Sigmoid colon (tissue), 7 donors: ENCODE measurements around the gene DTNA. TPM values are rescaled to one million over a fixed set of nuclear protein-coding genes. Genes with fewer than 3 reads are reported as not detected.
A peak's percentile ranks its signal among the peaks of the same experiment; 100 is the strongest.
"Not testable (repeated sequence)": the region's sequence is repeated elsewhere in the genome, so short reads cannot be mapped to it uniquely, and the experiment has no call there.

Experiments
- DNase-seq: peaks from one replicate; pipeline ENCODE4 v3.0.0-alpha.2; 2019
- H3K27ac ChIP-seq, 4 donors: fragments of 200-600 bp; sonication (generic); one replicate each; pipeline ENCODE4 v1.5.1; 2016 to 2019; ENCODE audit warnings: mild to moderate bottlenecking in 1 of 4
- H3K27me3 ChIP-seq, 3 donors: fragments of 200-600 bp; sonication (generic); one replicate each; pipeline ENCODE4 v1.5.1; 2019; ENCODE audit warnings: mild to moderate bottlenecking in 1 of 3
- H3K36me3 ChIP-seq, 4 donors: fragments of 200-600 bp; sonication (generic); one replicate each; pipeline ENCODE4 v1.5.1; 2016 to 2019
- H3K4me1 ChIP-seq, 4 donors: fragments of 200-600 bp; sonication (generic); one replicate each; pipeline ENCODE4 v1.5.1; 2017 to 2019
- H3K4me3 ChIP-seq, 4 donors: fragments of 200-600 bp; sonication (generic); one replicate each; pipeline ENCODE4 v1.5.1; 2017 to 2019; ENCODE audit warnings: mild to moderate bottlenecking in 2 of 4, moderate library complexity in 1 of 4
- H3K9me3 ChIP-seq, 4 donors: fragments of 200-600 bp in 3 of 4; sonication (generic) in 3 of 4; one replicate each; pipeline versions ENCODE4 v1.5.1 to v1.6.1; 2013 to 2019
- CTCF ChIP-seq, 4 experiments: fragments of 450-650 bp in 3 of 4; fragments of 200-600 bp in 1 of 4; IDR thresholded peaks; one replicate each; pipeline ENCODE4 v1.5.1; 2016 to 2019; ENCODE audit warnings: antibody characterized with exemption in 4 of 4, mild to moderate bottlenecking in 3 of 4, moderate library complexity in 2 of 4
- EP300 ChIP-seq, 4 donors: sonication (generic); formaldehyde crosslinking; IDR thresholded peaks; one replicate each; pipeline ENCODE4 v1.6.1; 2017; ENCODE audit warnings: antibody characterized with exemption in 4 of 4
- POLR2A ChIP-seq, 2 donors: fragments of 450-650 bp; IDR thresholded peaks; one replicate each; pipeline ENCODE4 v1.6.1; 2016; ENCODE audit warnings: antibody characterized with exemption in 2 of 2, mild to moderate bottlenecking in 2 of 2, moderate library complexity in 2 of 2
- POLR2AphosphoS5 ChIP-seq, 4 donors: sonication (generic); formaldehyde crosslinking; IDR thresholded peaks; one replicate each; pipeline ENCODE4 v1.6.1; 2017; ENCODE audit warnings: antibody characterized with exemption in 4 of 4
- WGBS, 2 donors: extraction: QIAGEN DNeasy Blood & Tissue Kit; methylation state at CpG; one replicate each; pipeline ENCODE4 v1.1.7; 2013; 5-methylcytosine and 5-hydroxymethylcytosine counted together
- intact Hi-C: fragments of 100-400 bp; cut with DNase I; formaldehyde crosslinking; loops from one replicate; pipeline ENCODE4 v1.15.1; 2023
- polyA plus RNA-seq, 3 donors: library from polyadenylated mRNA; stranded (reverse); fragments of 200-250 nt; gene quantifications; one replicate each; pipeline ENCODE4 v1.2.3, GENCODE V29; 2013
- total RNA-seq, 4 donors: library from RNA; depleted of rRNA; stranded (reverse); fragments of >200 nt; gene quantifications; one replicate each; pipeline ENCODE4 v1.1.0, GENCODE V29; 2016
- donor health status: healthy with polysubstance abuse.
- donor health status: Bipolar disorder and iron deficiency.
- donor health status: healthy.

The DTNA gene
- total and polyA plus RNA-seq, 7 donors = 1.4 to 140 (median 71.9) TPM

DNA sequence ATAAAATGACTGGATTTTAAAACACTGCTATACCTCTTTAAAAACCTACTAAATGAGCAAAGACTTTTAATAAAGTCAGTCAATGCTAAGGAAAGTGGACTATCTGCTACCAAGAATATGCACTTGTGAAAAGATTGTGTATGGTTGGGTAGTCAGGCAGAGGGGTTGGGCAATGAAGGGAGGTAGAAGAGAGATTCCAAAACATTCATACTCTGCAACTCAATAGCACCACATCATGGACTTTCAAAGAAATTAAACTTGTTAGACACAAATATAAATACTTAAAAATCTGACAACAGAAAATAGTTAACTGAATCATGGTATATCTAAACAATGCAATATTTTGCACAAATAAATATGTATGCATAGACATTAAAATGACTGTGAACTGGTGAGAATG lies 191.2 kb downstream of the DTNA start:
- no peak for DNase-seq
- no peaks in the 10 kb centered on the region for H3K9me3 ChIP-seq
- H3K36me3 ChIP-seq = no peaks in the 10 kb centered on the region
- intact Hi-C loops = no loop called here
- no peak overlapping the region for H3K4me3 ChIP-seq
- no peaks in the 10 kb centered on the region for H3K27me3 ChIP-seq
- no peaks in the 10 kb centered on the region for H3K4me1 ChIP-seq
- no peak overlapping the region for H3K27ac ChIP-seq
- no peak for TF ChIP-seq EP300 (IDR thresholded peaks at IDR 0.05)
- no peak for TF ChIP-seq POLR2AphosphoS5 (IDR thresholded peaks at IDR 0.05)
- no peak for TF ChIP-seq CTCF (IDR thresholded peaks at IDR 0.05)
- no peak for TF ChIP-seq POLR2A (IDR thresholded peaks at IDR 0.05)

DNA sequence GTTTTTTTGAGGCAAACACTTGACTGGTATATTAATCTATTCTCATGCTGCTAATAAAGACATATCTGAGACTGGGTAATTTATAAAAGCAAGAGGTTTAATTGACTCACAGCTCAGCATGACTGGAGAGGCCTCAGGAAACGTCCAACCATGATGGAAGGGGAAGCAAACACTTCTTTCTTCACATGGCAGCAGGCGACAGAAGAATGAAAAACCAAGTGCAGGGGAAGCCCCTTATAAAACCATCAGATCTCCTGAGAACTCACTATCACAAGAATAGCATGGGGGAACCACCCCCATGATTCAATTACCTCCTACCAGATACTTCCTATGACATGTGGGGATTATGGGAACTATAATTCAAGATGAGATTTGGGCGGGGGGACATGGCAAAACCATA lies 194.9 kb downstream of the DTNA start:
- TF ChIP-seq CTCF (IDR thresholded peaks at IDR 0.05) = no peak
- TF ChIP-seq POLR2AphosphoS5 (IDR thresholded peaks at IDR 0.05) = no peak
- no peak for TF ChIP-seq POLR2A (IDR thresholded peaks at IDR 0.05)
- TF ChIP-seq EP300 (IDR thresholded peaks at IDR 0.05) = no peak
- Histone ChIP-seq H3K36me3 (no peaks in the 10 kb centered on the region), H3K27ac (no peak overlapping the region), H3K27me3 (no peaks in the 10 kb centered on the region), H3K9me3 (no peaks in the 10 kb centered on the region), H3K4me3 (no peak overlapping the region), H3K4me1 (no peaks in the 10 kb centered on the region)
- DNase-seq = no peak
- intact Hi-C loops = no loop called here
- 63 to 83% methylated on average over 3 of the region's 3 CpGs for WGBS, 2 donors

DNA sequence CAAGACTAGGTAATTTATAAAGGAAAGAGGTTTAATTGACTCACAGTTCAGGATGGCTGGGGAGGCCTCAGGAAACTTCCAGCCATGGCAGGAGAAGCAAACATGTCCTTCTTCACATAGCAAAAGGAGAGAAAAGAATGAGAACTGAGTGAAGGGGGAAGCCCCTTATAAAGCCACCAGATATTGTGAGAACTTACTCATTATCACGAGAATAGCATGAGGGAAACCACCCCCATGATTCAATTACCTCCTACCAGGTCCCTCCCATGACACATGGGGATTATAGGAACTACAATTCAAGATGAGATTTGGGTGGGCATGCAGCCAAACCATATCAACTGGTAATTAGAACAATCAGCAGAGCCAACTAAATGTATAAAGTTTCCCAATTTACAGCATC lies 196.9 kb downstream of the DTNA start:
- H3K36me3 ChIP-seq, H3K9me3 ChIP-seq, intact Hi-C loops, H3K4me3 ChIP-seq, H3K4me1 ChIP-seq, DNase-seq, H3K27me3 ChIP-seq, H3K27ac ChIP-seq: not testable (repeated sequence)
- WGBS, 2 donors = 28 to 70% methylated on average over 1 of the region's 1 CpG

GRCh38 chr18:34909637-34910364 lies 199.7 kb downstream of the DTNA start:
- Histone ChIP-seq H3K4me1 (peaks cover 0 to 4% (median 0%) of the 10 kb centered on the region in 4 donors), H3K27me3 (no peaks in the 10 kb centered on the region), H3K9me3 (no peaks in the 10 kb centered on the region), H3K36me3 (no peaks in the 10 kb centered on the region), H3K4me3 (no peak overlapping the region), H3K27ac (peak overlapping the region in 1 of 4 donors; percentile 50)
- WGBS, 2 donors = 93 to 96% methylated on average over 4 of the region's 4 CpGs
- no peak for DNase-seq
- TF ChIP-seq POLR2AphosphoS5 (IDR thresholded peaks at IDR 0.05) = peak in 2 of 4 donors; percentile 25 to 30
- TF ChIP-seq CTCF (IDR thresholded peaks at IDR 0.05) = no peak
- no peak for TF ChIP-seq POLR2A (IDR thresholded peaks at IDR 0.05)
- intact Hi-C loops = no loop called here

DNA sequence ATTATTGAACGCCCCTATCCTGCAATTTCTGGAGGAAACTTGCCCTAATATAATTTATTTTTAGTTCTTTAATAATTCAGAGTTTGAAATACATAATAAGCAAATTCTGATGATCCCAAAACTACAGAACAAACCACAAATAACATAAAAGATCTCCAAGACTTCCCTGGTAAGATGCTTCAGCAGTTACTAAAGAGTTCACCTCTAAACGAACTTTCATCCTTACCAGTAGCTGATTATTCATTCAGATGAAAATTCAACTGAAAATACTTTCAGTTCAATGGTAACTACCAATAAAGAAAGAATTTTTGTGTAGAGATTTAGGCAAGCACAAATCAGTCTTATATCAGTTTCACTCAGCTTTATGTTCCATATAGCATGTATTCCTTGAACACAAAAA lies 201.0 kb downstream of the DTNA start:
- TF ChIP-seq POLR2AphosphoS5 (IDR thresholded peaks at IDR 0.05) (no peak), EP300 (IDR thresholded peaks at IDR 0.05) (no peak), POLR2A (IDR thresholded peaks at IDR 0.05) (no peak), CTCF (IDR thresholded peaks at IDR 0.05) (no peak)
- H3K4me1 ChIP-seq = peaks cover 0 to 4% (median 0%) of the 10 kb centered on the region in 4 donors
- intact Hi-C loops = no loop called here

More for the DNA sequence above, 201.0 kb downstream of the DTNA start:
- DNase-seq = no peak
- H3K36me3 ChIP-seq = no peaks in the 10 kb centered on the region
- H3K4me3 ChIP-seq = no peak overlapping the region
- no peaks in the 10 kb centered on the region for H3K9me3 ChIP-seq
- WGBS, 2 donors = 80 to 83% methylated on average over 2 of the region's 2 CpGs
- no peaks in the 10 kb centered on the region for H3K27me3 ChIP-seq
- H3K27ac ChIP-seq = no peak overlapping the region
